GM19238 (cell line): ENCODE data around the gene ASB18.
A peak's percentile ranks its signal among the peaks of the same experiment; 100 is the strongest.

Source experiments
- DNase-seq: peaks from one replicate; pipeline ENCODE4 v3.0.0; 2011; ENCODE audit warnings: low spot score; ENCODE audit not compliant: insufficient read length

The ASB18 gene

DNA sequence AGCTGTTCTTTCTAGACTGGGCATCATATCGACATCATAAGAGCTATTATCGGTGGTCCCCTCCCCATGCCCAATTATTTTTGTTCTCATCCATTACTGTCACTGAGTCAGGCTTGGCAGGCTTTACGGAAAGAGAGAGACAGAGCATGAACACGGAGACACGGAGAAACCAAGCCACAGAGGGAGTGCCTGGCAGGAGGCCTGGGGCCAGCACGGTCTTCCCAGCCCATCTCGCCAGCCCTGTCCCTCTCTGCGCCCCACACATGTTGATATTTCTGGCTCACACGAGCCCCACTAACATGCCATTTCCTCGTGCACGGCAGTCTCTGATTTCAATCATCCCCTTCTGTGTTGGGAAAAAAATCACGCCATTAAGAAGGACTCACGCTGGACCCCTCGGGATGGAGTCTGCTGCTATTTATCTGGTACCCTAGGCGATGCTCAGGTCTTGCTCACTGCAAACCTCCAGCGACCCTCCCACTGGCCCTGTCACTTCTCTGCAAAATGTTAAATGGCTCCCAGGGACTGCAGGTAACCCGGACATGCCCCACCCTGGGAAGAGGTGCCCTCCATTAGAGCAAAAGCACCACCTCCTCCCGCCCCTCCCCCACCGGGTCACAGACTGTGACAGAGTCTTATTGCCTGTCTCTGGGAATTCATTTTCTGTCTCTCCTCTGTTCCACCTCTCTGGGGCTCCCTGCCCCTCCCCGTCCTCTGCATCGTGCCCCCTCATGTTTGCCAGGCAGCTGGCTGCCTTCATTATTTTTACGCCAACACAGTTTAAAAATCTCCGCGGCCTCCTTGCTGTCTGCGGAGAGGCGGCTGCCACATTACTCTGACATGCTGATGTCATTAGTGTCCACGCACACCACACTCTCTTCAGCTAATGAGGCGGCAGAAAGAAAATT is 55.9 kb downstream of the ASB18 start:
- DNase-seq, result no peak

DNA sequence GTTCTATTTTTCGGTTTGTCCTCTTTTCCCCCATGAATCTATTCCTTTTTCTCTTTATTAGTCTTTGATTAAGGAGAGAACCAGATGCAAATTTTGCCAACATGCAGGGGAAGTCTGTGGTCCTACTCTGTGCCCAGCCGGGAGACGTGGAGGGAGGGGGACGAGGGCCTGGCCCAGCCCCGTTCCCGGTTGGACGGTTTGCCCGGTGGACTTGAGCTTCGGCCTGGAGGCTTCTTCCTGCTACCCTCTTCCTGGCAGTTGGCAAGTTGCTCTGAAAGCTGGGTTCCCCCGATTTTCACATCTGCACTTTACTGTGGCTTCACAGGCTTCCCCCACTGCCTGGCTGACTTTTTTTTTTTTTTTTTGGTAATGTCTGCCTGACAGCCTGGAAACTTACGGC is 56.7 kb downstream of the ASB18 start:
- DNase-seq, result no peak

DNA sequence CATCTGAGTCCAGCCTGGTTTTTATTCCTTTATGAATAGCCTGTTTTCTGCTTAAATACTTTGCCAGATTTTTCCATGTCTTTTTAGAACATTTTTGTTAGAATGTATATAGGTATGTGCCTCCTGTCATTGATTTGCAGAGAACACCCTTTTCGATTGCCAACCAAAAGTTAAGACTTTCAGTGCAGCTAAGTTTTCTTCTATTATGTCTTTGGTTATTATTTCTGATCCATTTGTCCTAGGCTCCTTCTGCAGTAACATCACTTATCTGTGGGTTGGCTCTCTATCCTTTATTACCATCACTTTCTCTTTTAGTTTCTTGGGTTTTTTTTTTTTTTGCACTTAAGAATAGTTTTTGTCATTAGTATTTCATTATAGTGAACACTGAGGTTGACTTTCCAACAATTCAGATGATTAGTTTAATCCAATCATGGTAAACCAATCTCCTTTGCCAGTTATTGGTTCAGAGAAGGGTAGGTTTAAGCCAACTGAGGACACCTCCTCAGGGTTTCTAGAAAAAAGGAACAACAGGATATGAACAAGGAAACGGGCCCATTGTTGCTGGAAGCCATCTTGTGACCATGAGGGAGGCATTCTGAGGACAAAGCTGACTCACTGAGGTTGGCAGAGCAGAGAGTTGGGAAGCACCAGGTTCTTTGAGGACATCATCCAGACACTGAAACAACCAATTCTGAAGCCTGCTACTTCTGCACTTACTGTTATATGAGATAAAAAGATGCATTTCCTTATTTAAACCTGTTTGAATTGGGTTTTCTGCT is 58.1 kb downstream of the ASB18 start:
- DNase-seq, result no peak

DNA sequence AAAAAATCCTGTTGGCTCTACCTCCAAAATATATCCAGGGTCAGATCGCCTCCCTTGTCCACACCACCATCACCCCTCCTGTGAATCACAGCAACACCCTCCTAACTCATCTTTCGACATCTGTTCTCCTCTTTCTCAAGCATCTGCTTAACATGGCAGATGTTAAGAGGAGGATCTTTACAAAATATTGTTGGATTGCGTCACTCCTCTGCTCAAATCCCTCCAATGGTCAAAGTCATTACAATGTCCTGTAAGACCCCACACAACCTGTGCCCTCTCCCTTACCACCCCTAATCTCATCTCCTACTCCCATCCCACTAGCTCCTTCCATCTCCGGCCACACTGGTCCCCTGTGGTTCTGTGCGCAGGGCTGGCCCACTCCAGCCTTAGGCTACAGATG is 59.3 kb downstream of the ASB18 start:
- no peak for DNase-seq

DNA sequence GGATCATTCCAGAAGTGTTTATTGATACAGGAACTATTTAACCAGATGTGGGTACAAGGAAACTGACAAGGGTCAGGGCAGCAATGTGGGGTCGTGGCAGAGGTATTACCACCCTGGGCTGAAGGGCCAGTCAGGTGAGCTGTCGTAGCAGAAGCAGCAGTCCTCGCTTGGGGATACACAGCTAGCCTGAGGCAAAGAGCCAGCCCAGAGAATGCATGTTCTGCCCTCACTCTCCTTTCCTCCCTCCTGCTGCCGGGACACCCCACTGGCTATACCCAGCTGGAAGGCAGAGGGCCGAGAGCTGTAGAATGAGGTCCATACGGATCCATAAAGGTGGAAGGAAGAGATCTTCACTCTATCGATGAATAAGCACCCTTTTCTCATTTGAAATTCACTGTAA is 63.8 kb downstream of the ASB18 start:
- DNase-seq, result no peak

DNA sequence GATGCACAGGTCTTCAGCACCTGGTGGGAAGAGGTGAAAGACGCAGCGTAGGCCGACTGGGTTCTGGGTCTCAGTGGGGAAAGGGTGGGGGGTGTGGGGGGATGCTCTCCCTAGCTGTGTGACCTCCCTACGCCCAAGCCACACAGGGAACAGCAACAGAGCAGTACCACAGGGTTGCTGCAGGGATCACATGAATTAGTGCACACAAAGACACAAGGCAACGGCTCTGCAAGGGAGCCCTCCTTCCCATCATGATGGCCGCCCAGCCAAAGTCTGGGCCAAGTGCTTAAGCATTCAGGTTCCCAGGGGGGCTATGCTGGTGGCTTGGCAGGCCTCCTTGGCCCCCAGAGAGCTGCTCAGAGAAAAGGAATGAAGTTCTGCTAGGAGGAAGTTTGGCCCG is 67.8 kb downstream of the ASB18 start:
- DNase-seq, result no peak

DNA sequence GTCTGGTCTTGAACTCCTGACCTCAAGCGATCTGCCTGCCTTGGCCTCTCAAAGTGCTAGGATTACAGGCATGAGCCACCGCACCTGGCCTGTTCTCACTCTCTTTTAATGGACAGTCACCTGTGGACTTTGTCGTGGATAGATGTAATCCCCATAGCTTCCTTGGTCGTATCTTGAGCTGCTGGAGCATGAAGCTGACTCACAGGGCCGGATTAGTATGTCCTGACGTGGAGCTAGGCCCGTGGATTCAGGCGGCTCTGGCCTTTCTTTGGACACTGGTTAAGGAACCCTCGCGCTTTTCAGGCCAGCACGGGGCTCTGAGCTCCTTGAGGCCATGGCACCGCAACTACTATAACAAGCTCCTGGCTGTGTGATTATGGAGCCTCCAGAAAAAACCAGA is 68.5 kb downstream of the ASB18 start:
- DNase-seq, result no peak

DNA sequence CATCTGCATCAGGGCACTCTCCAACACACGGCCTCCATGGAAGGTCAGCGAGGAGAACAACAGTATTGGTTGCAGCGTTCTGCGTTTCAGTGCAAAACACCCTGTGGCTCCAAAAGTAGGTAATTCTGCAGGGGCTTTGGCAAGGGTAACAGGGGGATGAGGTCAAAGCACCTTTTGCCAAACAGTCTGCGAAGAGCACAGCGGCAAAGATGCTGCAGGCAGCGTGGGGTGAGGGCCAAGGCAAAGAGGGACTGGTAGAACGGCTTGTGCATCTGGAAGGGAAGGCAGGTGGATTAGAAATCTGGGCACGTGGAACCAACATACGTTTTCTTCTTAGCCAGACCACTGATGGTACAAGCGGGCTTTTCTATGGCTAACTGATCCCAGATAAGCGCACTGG is 69.4 kb downstream of the ASB18 start:
- no peak for DNase-seq

DNA sequence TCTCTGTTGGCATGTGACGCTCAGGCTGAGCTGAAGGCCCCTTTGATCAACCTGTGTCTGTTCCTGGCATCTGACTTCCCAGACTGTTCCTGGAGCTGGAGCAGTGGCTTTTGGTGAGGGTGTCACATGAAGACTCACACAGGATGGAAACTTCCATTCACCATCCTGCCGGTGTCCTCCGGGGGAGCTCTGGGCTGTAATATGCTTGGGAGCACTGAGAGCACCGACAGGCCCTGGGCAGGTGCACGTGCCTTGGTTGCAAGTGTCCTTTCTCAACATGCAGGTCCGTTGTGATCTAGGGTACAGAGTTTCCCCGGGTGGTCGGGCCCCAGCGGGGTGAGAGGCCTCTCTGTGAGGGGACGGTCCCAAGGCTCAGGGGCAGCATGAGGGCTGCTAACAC is 71.2 kb downstream of the ASB18 start:
- no peak for DNase-seq

DNA sequence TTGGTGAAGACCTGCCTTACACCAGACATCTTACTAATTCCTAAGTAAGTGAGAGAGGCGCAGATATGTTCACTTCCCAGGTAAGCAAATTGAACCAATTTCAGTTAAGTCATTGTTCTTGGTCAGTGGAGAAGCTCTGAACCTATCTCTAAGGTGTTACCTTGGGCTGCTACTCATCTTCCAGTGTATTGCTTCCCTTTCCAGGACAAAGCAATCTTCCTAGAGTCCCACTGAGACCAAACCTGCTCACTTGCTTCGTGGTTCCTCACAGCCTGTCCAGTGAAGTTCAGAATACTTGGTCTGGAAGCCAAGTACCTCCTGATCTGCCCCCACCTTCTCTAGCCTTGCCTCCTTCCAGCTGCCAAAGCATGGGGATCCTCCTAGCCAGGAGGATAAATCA is 73.5 kb downstream of the ASB18 start:
- DNase-seq, result no peak

DNA sequence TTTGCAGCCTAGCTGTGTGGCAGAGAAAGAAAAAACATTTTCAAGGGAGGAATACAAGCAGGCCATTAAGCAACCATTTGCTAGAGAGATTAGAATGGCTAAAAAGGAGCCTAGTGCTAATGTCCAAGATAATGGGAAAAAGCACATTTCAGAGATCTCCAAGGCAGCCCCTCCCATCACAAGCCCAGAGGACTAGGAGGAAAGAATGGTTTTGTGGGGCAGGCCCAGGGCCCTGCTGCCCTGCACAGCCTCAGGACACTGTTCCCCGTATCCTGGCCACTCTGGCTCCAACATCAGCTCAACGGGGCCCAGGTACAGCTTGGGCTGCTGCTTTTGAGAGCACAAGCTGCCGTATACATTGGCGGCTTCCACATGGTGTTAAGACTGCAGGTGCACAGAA is 79.5 kb downstream of the ASB18 start:
- DNase-seq, result no peak

DNA sequence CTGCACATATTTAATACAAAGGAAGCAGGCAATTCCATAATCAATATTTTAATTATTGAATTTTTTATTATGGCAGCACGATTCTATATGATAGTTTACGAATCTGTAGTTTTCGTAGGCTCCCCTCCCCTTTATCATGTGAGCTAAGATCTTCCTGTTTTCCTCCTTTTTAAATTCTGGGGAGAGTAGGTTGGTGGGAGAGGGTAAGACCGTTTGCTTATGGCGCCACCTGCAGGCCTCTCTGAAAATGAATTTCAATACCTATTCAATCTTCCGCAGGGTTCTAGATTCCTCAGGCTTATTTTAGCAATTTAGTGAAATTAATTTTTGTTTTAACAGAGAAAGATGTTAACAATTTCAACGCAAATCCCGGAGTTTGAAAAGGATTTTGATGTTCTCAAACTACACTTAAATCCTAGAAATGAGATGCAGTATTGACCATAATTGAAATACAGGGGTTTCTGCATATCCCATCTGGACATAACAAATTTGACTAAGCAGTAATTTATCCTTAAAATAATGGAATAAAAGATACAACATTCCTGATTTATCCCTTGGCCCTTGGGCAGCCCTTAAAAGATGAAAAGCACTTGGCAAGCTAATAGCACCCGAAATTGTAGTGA is 83.3 kb downstream of the ASB18 start:
- DNase-seq, result no peak

DNA sequence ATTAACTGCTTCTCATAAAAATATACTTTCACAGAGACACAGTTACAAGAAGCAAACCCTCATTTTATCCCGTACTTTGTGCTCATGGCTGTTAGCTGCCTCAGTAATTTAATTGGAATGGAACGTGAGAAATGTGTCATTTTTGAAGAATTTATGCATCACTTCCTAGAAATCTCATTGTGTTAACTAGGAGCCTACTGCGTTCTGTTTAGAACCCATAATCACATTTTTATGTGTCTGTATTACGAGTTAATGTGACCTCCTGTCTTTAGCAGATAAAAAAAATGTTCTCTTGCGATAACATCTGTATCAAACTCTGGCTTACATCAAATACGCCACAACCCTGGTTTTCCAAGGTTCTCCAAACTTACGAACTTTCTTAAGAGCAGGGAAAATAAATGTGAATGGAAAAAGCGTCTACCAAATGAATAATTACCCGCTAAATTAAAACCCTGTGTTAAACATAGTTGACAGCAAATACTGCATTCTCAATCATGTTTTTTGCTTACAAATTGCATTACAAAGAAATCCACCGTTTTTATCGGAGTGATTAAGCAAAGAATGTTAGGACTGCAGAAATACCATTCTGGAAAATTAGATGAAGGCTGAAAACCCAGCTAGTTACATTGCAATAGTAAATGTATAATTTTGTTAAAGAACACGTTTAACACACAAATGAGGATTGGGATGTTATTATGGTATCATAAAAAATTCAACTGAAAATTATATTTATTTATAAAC is 84.0 kb downstream of the ASB18 start:
- DNase-seq, result no peak

DNA sequence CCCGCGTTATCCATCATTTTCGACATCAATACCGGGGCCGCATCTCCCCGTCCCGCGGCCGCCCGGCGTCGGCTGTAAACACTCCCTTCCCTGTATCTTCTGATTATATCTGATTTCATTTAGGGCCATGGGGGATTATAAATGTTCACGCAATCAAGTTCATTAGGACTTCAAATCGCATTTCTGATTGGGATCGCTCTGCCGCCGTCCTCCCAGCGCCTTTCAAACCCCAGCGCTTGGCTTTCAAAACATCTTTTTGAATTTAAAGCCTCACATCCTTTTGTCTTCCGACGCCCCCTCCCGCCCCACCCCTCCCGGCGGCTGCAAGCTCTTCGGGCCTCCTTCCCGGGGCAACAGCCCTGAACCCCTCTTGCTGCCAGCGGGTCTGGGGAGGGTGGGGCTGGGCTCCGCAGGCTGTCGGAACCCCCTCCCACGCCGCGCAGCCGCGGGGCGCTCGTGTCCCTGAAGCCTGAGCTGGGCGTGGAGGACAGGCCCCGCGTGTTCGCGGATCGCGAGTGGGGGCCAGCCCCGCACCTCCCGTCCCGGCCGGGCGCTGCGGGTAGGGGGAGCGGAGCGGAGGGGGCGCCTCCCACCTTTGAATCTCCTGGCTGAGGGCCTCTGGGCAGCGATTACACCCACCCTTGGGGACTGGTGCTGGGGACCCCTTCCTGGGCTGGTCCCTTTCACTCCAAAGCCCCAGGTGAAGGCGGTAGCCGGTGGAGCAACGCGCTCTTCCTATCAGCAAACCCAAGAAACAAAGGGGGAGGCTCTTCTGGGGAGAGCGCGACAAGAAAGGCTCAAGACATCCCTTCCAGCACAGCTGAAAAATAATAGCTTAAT is 84.8 kb downstream of the ASB18 start:
- DNase-seq, result no peak

DNA sequence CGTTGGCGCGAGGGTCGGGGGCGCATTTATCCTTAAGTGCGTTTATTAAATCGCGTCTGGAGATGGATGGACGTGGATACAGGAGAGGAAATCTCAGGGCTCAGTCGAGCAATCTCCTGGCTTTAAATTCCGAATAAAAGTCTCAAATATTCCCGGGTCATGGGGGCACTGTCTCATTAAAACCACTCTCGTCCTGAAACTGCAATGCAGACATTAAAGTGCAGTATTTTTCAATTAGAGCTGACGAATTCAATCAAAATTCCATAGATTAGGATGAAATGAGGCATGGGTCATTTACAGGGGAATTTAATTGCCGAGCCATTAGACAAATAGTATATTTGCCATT is 85.3 kb downstream of the ASB18 start:
- no peak for DNase-seq

DNA sequence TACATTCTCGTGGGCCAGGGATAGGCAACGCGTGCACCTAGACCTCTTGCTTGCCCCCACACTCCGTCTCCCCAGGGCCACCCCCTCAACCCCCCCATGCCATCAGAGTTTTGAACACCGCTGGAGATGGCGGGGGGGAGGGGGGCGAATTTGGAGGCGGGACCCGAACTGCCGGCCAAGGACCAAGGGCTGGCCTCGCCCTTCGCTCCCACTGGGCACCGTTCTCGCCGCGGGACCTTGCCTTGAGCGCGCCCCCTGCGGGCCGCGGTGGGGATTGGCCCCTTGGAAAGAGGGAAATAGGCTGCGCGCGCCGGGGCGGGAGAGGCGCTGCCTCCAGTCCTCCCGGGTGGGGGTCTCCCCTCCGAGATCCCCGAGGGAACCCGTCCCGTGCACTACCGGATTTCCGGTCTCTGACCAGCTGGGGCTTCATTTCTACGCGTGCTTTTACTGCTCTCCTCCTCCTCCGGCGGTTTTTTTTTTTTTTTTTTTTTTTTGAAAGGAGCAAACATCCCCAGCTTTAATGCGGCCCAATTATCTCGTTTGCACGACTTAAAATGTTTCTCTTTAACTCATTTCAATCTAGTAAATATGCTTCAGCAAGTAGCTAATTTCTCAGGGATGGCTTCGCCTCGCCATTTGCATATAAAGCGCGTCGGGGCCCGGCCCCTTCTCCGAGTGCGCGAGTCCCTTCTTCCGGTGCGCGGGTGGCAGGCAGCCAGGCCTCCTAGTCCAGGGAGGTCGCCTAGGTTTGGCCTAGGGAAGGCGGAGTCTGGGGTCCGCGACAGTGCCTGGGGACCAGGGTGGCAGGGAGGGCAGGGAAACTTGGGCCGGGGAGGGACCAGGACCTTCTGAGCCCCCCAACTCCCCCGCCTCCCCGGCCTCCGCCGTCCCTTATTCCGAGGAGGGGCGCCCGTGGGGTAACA is 86.0 kb downstream of the ASB18 start:
- peak; percentile 53 for DNase-seq

DNA sequence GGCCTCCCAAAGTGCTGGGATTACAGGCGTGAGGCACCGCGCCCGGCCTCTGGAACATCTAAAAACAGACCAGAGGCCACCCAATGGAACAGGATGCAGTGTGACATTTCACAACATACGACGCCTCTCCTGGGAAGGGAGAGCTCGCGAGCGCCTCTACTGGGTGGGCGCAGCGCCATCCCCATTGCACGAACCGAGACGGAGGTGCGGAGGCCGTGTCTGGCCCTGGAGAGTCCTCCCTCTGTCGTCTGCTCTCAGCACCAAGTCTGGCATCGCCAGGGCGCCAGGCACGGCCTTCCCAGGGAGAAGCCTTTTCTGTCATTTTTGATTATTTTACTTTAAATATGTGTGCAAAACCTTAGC is 86.6 kb downstream of the ASB18 start:
- no peak for DNase-seq

DNA sequence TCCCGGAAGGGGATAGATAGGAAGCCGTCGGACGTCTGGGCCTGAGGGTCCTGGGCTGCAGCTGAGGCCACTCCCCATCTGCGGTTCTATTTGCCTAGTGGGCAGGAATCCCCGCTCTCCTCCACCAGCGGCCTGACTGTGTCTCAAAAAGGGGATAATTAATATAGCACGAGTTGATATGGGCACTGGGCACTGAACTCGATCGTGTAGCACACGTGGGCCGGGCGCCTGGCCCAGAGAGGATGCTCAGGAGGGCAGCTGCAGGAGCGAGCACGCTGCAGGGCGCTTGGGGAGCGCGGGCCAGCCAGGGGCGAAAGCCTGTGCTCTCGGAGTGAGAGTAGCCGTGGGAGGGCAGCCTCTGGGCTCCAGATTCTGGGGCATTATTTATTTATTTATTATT is 87.3 kb downstream of the ASB18 start:
- DNase-seq, result no peak

DNA sequence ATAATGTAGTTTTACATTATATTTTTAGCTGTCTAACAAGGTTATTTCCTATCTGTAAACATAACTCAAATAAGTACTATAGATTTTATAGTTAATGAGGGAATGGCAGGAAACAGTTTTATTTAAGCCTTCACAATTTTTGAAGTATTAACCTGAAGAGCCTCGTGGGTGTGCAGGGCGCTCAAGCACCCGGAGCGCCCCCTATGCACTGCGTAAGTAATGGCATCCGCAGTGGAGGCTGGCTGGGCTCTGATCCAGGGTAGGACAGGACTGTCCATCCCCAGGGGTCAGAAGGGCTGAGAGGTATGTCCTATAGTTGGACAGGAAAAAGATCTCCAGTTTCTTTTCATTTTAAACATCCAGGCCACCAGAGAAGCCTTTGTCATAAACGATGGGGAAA is 87.8 kb downstream of the ASB18 start:
- DNase-seq, result no peak
